HS-5 (cell line): ENCODE measurements around the gene SYNJ2.

ENCODE experiments used
- DNase-seq: peaks from one replicate; pipeline ENCODE4 v3.0.0-alpha.2; 2012; ENCODE audit warnings: low read depth

SYNJ2 gene

GRCh38 chr6:157978021-157978783 is 3.5 kb upstream of the SYNJ2 start:
- no peak for DNase-seq

GRCh38 chr6:157980288-157981131 is 1.2 kb upstream of the SYNJ2 start:
- DNase-seq, result no peak

- DNase-seq, result no peak
Measured at GRCh38 chr6:157981132-157981394, 600 bp upstream of the SYNJ2 start.

GRCh38 chr6:157982102-157982562 is 469 bp downstream of the SYNJ2 start:
- DNase-seq, result no peak

- DNase-seq, result no peak
Measured at GRCh38 chr6:157982563-157983405, 1.1 kb downstream of the SYNJ2 start.

- DNase-seq, result no peak
Measured at GRCh38 chr6:157983406-157984119, 1.9 kb downstream of the SYNJ2 start.

GRCh38 chr6:157984128-157984527 is 2.5 kb downstream of the SYNJ2 start:
- DNase-seq, result no peak

- no peak for DNase-seq
Measured at GRCh38 chr6:157984686-157985225, 3.1 kb downstream of the SYNJ2 start.

GRCh38 chr6:157985378-157986155 is 3.9 kb downstream of the SYNJ2 start:
- no peak for DNase-seq

GRCh38 chr6:157987788-157988699 is 6.4 kb downstream of the SYNJ2 start:
- no peak for DNase-seq

- no peak for DNase-seq
Measured at GRCh38 chr6:157988700-157989063, 7.0 kb downstream of the SYNJ2 start.

GRCh38 chr6:157989541-157990289 is 8.1 kb downstream of the SYNJ2 start:
- DNase-seq, result no peak

- DNase-seq, result no peak
Measured at GRCh38 chr6:157990321-157991066, 8.8 kb downstream of the SYNJ2 start.

- DNase-seq, result no peak
Measured at GRCh38 chr6:157991067-157991432, 9.4 kb downstream of the SYNJ2 start.

GRCh38 chr6:157993076-157993475 is 11.4 kb downstream of the SYNJ2 start:
- no peak for DNase-seq

GRCh38 chr6:157994125-157994795 is 12.6 kb downstream of the SYNJ2 start:
- DNase-seq, result no peak

- DNase-seq, result no peak
Measured at GRCh38 chr6:157995458-157995857, 13.8 kb downstream of the SYNJ2 start.

- no peak for DNase-seq
Measured at GRCh38 chr6:157996201-157996712, 14.6 kb downstream of the SYNJ2 start.
